ENCODE measurements around the gene CALY.

The CALY gene

DNA sequence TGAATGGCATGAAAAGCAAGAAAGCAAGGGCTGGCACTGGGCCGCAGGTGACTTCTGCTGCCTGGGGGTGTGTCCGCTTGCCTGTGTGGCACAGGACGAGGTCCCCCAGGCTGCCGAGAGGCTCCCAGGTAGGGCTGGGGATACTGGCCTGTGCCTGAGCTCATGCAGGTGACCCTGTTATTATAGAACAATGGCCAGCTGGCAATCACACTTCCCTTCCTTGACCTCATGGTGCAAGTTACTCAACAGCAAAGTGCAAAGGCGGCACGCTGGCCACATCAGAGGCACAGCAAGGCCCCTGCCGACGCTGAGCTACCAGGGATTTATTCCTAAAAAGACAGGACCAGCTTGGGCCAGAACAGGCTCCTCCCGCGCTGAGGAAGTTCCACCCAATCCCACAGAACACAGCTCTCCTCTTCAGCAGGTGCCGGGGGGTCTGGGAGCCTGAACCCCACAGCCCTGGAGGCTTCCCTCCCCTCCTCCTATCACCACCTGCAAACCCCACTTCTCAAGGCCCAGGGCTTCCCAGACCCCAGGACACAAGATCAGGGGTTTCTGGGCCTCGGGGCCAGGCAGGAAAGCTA is 58.6 kb downstream of the CALY start:
- Histone ChIP-seq H3K27me3 (ENCODE audit: insufficient read depth, poor library complexity, severe bottlenecking) (no peaks in the 10 kb centered on the region), H3K27ac (replicated peaks) (peak overlapping the region; percentile 90), H3K4me3 (replicated peaks; ENCODE audit: insufficient read depth, low read length) (no peak overlapping the region)
- peak in 1 of 2 experiments; percentile 59 for DNase-seq (ENCODE audit: low read depth in 1 of 2, low spot score in 1 of 2)
- TF ChIP-seq, protein P1, sequence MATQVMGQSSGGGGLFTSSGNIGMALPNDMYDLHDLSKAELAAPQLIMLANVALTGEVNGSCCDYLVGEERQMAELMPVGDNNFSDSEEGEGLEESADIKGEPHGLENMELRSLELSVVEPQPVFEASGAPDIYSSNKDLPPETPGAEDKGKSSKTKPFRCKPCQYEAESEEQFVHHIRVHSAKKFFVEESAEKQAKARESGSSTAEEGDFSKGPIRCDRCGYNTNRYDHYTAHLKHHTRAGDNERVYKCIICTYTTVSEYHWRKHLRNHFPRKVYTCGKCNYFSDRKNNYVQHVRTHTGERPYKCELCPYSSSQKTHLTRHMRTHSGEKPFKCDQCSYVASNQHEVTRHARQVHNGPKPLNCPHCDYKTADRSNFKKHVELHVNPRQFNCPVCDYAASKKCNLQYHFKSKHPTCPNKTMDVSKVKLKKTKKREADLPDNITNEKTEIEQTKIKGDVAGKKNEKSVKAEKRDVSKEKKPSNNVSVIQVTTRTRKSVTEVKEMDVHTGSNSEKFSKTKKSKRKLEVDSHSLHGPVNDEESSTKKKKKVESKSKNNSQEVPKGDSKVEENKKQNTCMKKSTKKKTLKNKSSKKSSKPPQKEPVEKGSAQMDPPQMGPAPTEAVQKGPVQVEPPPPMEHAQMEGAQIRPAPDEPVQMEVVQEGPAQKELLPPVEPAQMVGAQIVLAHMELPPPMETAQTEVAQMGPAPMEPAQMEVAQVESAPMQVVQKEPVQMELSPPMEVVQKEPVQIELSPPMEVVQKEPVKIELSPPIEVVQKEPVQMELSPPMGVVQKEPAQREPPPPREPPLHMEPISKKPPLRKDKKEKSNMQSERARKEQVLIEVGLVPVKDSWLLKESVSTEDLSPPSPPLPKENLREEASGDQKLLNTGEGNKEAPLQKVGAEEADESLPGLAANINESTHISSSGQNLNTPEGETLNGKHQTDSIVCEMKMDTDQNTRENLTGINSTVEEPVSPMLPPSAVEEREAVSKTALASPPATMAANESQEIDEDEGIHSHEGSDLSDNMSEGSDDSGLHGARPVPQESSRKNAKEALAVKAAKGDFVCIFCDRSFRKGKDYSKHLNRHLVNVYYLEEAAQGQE (IDR thresholded peaks at IDR 0.05; ENCODE audit: insufficient replicate concordance, low read depth), result no peak
- TF ChIP-seq POLR2AphosphoS5 (IDR thresholded peaks at IDR 0.05; ENCODE audit: low read depth), result no peak
- TF ChIP-seq SPI1 (IDR thresholded peaks at IDR 0.05; ENCODE audit: borderline replicate concordance, low read depth), result peak; percentile 32; the same call in 1 of the 2 replicates
- TF ChIP-seq GABPA (IDR thresholded peaks at IDR 0.05; ENCODE audit: low read depth), result no peak
- TF ChIP-seq, protein P2, sequence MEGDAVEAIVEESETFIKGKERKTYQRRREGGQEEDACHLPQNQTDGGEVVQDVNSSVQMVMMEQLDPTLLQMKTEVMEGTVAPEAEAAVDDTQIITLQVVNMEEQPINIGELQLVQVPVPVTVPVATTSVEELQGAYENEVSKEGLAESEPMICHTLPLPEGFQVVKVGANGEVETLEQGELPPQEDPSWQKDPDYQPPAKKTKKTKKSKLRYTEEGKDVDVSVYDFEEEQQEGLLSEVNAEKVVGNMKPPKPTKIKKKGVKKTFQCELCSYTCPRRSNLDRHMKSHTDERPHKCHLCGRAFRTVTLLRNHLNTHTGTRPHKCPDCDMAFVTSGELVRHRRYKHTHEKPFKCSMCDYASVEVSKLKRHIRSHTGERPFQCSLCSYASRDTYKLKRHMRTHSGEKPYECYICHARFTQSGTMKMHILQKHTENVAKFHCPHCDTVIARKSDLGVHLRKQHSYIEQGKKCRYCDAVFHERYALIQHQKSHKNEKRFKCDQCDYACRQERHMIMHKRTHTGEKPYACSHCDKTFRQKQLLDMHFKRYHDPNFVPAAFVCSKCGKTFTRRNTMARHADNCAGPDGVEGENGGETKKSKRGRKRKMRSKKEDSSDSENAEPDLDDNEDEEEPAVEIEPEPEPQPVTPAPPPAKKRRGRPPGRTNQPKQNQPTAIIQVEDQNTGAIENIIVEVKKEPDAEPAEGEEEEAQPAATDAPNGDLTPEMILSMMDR (IDR thresholded peaks at IDR 0.05; ENCODE audit: insufficient read depth, low read length), result no peak

DNA sequence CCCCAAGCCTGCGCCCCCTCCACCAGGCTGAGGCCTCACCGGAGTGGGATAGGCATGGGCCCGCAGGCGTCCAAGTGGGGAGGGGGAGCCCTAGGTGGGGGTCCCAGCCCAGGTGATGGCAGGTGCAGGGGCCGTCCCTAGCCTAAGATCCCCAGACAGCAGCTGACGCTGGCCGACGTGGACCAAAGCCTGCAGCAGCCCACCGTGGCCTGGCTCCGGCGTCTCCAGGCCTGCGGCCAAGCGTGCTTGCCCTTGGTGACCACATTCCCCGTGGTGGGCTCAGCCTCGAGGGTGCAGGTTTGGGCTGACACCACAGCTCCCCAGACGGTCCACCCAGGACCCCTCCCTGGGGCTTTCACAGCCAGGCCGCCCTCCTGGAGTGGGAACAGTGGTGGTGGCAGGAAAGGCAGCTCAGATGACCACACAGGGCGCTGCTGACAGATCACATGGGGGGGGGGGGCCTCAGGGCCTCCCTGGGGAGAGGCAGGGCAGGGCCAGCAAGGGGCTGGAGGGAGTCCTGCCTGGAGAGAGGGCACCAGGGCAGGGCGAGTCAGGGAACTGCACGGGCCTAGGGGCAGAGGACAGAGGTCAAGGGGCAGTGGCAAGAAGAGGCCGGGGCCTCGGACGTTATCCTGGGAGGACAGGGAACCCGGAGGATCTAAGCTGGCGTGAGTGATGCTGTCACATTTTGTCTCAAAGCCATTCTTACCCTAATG is 59.3 kb downstream of the CALY start:
- Histone ChIP-seq H3K27ac (replicated peaks) (peak overlapping the region; percentile 90), H3K4me3 (replicated peaks; ENCODE audit: insufficient read depth, low read length) (no peak overlapping the region), H3K27me3 (ENCODE audit: insufficient read depth, poor library complexity, severe bottlenecking) (no peaks in the 10 kb centered on the region)
- DNase-seq (ENCODE audit: low read depth in 1 of 2, low spot score in 1 of 2), result no peak
- TF ChIP-seq, protein P2 (IDR thresholded peaks at IDR 0.05; ENCODE audit: insufficient read depth, low read length), result no peak
- TF ChIP-seq, protein P1 (IDR thresholded peaks at IDR 0.05; ENCODE audit: insufficient replicate concordance, low read depth), result no peak
- TF ChIP-seq SPI1 (IDR thresholded peaks at IDR 0.05; ENCODE audit: borderline replicate concordance, low read depth) (no peak), GABPA (IDR thresholded peaks at IDR 0.05; ENCODE audit: low read depth) (no peak), POLR2AphosphoS5 (IDR thresholded peaks at IDR 0.05; ENCODE audit: low read depth) (no peak)

DNA sequence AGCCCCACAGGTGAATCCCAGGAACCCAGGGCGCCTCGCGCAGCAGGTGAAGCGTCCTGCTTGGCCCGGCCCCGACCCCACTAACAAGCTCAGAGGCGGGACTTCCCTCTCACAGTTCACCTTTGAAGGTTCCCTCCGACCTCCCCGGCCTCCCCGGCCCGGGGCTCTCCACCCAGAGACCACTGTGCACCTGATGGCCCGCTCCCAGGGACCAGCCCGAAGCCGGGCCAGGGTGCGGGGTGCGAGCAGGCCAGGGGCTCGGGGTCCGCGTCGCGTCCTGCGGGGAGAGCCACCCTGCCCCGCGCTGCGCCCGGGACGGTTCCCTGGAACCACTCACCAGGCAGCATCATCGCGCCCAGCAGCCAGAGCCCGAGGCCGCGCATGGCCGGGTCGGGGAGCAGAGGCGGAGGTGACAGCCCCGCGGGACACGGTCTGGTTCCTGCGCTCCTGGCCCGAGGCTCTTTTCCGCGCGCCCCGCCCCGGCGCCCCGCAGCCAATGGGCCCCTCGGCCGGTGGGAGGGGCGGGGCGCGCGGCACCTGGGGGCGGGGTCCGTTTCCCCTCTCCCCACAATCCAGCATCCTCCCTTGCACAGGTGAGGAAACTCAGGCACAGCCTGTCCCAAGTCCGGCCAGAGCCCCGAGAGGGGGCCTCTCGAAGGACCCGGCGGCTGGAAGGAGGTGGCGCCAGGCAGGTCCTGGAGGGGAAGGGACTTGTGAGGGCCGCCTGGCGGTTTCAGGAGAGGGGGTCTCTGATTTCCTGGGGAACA is 60.1 kb downstream of the CALY start, which contains the start of gene ADAM8:
ADAM8 (minus strand) TSS at position 434 of the 767 bp plus-strand sequence; CDS start at position 383, 51 bp downstream.
- Histone ChIP-seq H3K27ac (replicated peaks) (peak within 1 kb of the TSS; percentile 92), H3K4me3 (replicated peaks; ENCODE audit: insufficient read depth, low read length) (no peak within 1 kb of the TSS), H3K27me3 (ENCODE audit: insufficient read depth, poor library complexity, severe bottlenecking) (no peaks in the 10 kb centered on the region)
- TF ChIP-seq, protein P2 (IDR thresholded peaks at IDR 0.05; ENCODE audit: insufficient read depth, low read length), result no peak
- TF ChIP-seq, protein P1 (IDR thresholded peaks at IDR 0.05; ENCODE audit: insufficient replicate concordance, low read depth), result no peak
- TF ChIP-seq POLR2AphosphoS5 (IDR thresholded peaks at IDR 0.05; ENCODE audit: low read depth), result no peak
- no peak for TF ChIP-seq SPI1 (IDR thresholded peaks at IDR 0.05; ENCODE audit: borderline replicate concordance, low read depth)
- TF ChIP-seq GABPA (IDR thresholded peaks at IDR 0.05; ENCODE audit: low read depth), result no peak
- peak in 1 of 2 experiments; percentile 6 for DNase-seq (ENCODE audit: low read depth in 1 of 2, low spot score in 1 of 2)
